B cell (primary cell): ENCODE measurements around the gene MGAT1.

ENCODE experiments used
- EZH2 ChIP-seq: IDR thresholded peaks from 2 replicates; pipeline ENCODE4 v1.6.1; 2012; ENCODE audit warnings: borderline replicate concordance, low read depth, mild to moderate bottlenecking, moderate library complexity, low read length; ENCODE audit not compliant: insufficient read depth, poor library complexity, severe bottlenecking
- TF ChIP-seq, protein P1 (sequence below): fragments of 200-600 bp; IDR thresholded peaks from one replicate; pipeline ENCODE4 v1.8.0; 2022; ENCODE audit warnings: antibody characterized with exemption, mild to moderate bottlenecking

DNA sequence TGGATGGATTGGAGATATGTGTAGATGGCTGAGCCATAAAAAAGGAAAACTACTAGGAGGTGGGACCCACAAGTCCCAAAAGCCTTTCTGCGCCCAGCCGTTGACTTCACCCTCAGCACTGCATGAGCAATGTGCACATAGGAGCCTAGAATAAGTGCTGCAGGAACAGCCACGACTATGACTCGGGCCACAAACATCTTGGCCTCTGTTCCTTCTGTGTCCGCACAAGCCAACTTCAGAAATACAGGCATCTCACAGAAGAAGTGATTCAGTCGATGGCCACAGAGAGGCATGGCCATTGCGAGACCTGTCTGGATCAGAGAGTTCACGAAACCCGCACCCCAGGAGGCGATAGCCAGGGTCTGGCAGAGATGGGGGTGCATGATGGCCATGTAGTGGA lies 63.3 kb downstream of the MGAT1 start:
- no peak for TF ChIP-seq EZH2
- TF ChIP-seq, protein P1, sequence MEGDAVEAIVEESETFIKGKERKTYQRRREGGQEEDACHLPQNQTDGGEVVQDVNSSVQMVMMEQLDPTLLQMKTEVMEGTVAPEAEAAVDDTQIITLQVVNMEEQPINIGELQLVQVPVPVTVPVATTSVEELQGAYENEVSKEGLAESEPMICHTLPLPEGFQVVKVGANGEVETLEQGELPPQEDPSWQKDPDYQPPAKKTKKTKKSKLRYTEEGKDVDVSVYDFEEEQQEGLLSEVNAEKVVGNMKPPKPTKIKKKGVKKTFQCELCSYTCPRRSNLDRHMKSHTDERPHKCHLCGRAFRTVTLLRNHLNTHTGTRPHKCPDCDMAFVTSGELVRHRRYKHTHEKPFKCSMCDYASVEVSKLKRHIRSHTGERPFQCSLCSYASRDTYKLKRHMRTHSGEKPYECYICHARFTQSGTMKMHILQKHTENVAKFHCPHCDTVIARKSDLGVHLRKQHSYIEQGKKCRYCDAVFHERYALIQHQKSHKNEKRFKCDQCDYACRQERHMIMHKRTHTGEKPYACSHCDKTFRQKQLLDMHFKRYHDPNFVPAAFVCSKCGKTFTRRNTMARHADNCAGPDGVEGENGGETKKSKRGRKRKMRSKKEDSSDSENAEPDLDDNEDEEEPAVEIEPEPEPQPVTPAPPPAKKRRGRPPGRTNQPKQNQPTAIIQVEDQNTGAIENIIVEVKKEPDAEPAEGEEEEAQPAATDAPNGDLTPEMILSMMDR: no peak
